Body of pancreas (tissue), 4 donors: Measurements from ENCODE around the gene EFCAB14.
"Not testable (repeated sequence)": the region's sequence is repeated elsewhere in the genome, so short reads cannot be mapped to it uniquely, and the experiment has no call there.

Experiments used
- CTCF ChIP-seq, 7 experiments: fragments of 450-650 bp in 4 of 7; fragments of 200-600 bp in 3 of 7; sonication (generic) in 3 of 7; IDR thresholded peaks; one replicate each; pipeline ENCODE4 v1.5.1; 2016 to 2019; ENCODE audit warnings: antibody characterized with exemption in 7 of 7
- POLR2A ChIP-seq, 3 donors: fragments of 450-650 bp; IDR thresholded peaks; one replicate each; pipeline ENCODE4 v1.6.1; 2016; ENCODE audit warnings: antibody characterized with exemption in 3 of 3, mild to moderate bottlenecking in 2 of 3

GRCh38 chr1:46728327-46728873, 9.5 kb upstream of the EFCAB14 start:
- not testable (repeated sequence) for TF ChIP-seq CTCF, POLR2A (IDR thresholded peaks at IDR 0.05)
